PC-3 (cell line): Measurements from ENCODE around the gene FCRLB. TPM values are rescaled to one million over a fixed set of nuclear protein-coding genes. Genes with fewer than 3 reads are reported as not detected.
A peak's percentile ranks its signal among the peaks of the same experiment; 100 is the strongest.

ENCODE experiments used
- ATAC-seq: fragments of 200-7000 bp; cut with Tn5 transposase; 2 replicates; pipeline ENCODE4 v1.9.1; 2020; ENCODE audit warnings: mild to moderate bottlenecking, moderate library complexity
- BruUV-seq: library from RNA; stranded (reverse); fragments of 400-500 nt; replicated peaks from 2 replicates; lab custom pipeline; 2021; lab: Mats Ljungman, UMichigan
- CTCF ChIA-PET: fragments of 300-600 bp; sonication (Branson Sonifier 250); formaldehyde crosslinking; loops from one replicate; lab custom pipeline; 2022; ENCODE audit warnings: antibody characterized with exemption; lab: Charles Lee
- POLR2A ChIA-PET: fragments of 300-600 bp; sonication (Branson Sonifier 250); formaldehyde crosslinking; loops from one replicate; lab custom pipeline; 2022; ENCODE audit warnings: antibody characterized with exemption; ENCODE audit not compliant: unreplicated experiment; lab: Charles Lee
- DNase-seq: peaks from one replicate; pipeline ENCODE4 v3.0.0-alpha.2; 2015
- H2AFZ ChIP-seq: fragments of 300-600 bp; sonication (generic); 2 replicates; pipeline ENCODE4 v1.6.0; 2016; ENCODE audit warnings: antibody characterized with exemption, low read length
- H3F3A ChIP-seq: fragments of 300-600 bp; sonication (generic); one replicate; pipeline ENCODE4 v1.6.0; 2017; ENCODE audit warnings: antibody characterized with exemption, low read length, control low read depth, mild to moderate bottlenecking; ENCODE audit not compliant: unreplicated experiment
- H3K27ac ChIP-seq: fragments of 300-600 bp; sonication (generic); 2 replicates; pipeline ENCODE4 v1.5.1; 2016; ENCODE audit warnings: mild to moderate bottlenecking, low read length
- H3K27me3 ChIP-seq: fragments of 300-600 bp; sonication (generic); 2 replicates; pipeline ENCODE4 v1.6.1; 2016; ENCODE audit warnings: low read length, mixed read lengths
- H3K36me3 ChIP-seq: fragments of 300-600 bp; sonication (generic); 2 replicates; pipeline ENCODE4 v1.6.1; 2016; ENCODE audit warnings: low read depth, mixed run types, low read length, mixed read lengths
- H3K4me1 ChIP-seq: fragments of 300-600 bp; sonication (generic); 2 replicates; pipeline ENCODE4 v1.5.1; 2016; ENCODE audit warnings: low read length; ENCODE audit not compliant: insufficient read depth
- H3K4me2 ChIP-seq: fragments of 300-600 bp; sonication (generic); 2 replicates; pipeline ENCODE4 v1.6.0; 2016; ENCODE audit warnings: low read length
- H3K4me3 ChIP-seq: fragments of 300-600 bp; sonication (generic); 2 replicates; pipeline ENCODE4 v1.5.1; 2016; ENCODE audit warnings: mild to moderate bottlenecking, low read length, mixed read lengths
- H3K79me2 ChIP-seq: fragments of 300-600 bp; sonication (generic); 2 replicates; pipeline ENCODE4 v1.6.1; 2017; ENCODE audit warnings: low read length, mixed read lengths
- H3K9ac ChIP-seq: fragments of 300-600 bp; sonication (generic); 2 replicates; pipeline ENCODE4 v1.6.0; 2016; ENCODE audit warnings: mild to moderate bottlenecking, low read length
- H3K9me2 ChIP-seq: fragments of 300-600 bp; sonication (generic); replicated peaks from 2 replicates; pipeline ENCODE4 v1.6.1; 2016; ENCODE audit warnings: mixed run types, low read length, mixed read lengths
- H3K9me3 ChIP-seq: fragments of 300-600 bp; sonication (generic); 2 replicates; pipeline ENCODE4 v1.6.1; 2016; ENCODE audit warnings: low read length, mixed read lengths
- H4K20me1 ChIP-seq: fragments of 300-600 bp; sonication (generic); 2 replicates; pipeline ENCODE4 v1.6.1; 2016; ENCODE audit warnings: low read length, mixed read lengths
- EZH2 ChIP-seq: fragments of 300-600 bp; sonication (generic); IDR thresholded peaks from one replicate; pipeline ENCODE4 v1.6.1; 2017; ENCODE audit warnings: antibody characterized with exemption, mild to moderate bottlenecking, low read length; ENCODE audit not compliant: unreplicated experiment
- EZH2phosphoT487 ChIP-seq: fragments of 300-600 bp; sonication (generic); IDR thresholded peaks from 2 replicates; pipeline ENCODE4 v1.6.1; 2018; ENCODE audit warnings: mild to moderate bottlenecking, antibody characterized with exemption, low read length, borderline replicate concordance
- intact Hi-C: fragments of 100-400 bp; cut with micrococcal nuclease; formaldehyde crosslinking; loops from 2 replicates; pipeline ENCODE4 v1.9.0; 2023
- total RNA-seq: library from RNA; depleted of rRNA; stranded (reverse); fragments of >200 nt; gene quantifications from 2 replicates; pipeline ENCODE4 v1.2.3, GENCODE V29; 2014
- TF ChIP-seq, protein P1 (sequence below): fragments of 300-600 bp; sonication (generic); conservative IDR thresholded peaks from 2 replicates; pipeline ENCODE4 v1.5.1; 2017; ENCODE audit warnings: antibody characterized with exemption, low read depth, mild to moderate bottlenecking, low read length

Gene FCRLB
- total RNA-seq, 1 experiment from 2014 or later: 12.7 TPM

DNA sequence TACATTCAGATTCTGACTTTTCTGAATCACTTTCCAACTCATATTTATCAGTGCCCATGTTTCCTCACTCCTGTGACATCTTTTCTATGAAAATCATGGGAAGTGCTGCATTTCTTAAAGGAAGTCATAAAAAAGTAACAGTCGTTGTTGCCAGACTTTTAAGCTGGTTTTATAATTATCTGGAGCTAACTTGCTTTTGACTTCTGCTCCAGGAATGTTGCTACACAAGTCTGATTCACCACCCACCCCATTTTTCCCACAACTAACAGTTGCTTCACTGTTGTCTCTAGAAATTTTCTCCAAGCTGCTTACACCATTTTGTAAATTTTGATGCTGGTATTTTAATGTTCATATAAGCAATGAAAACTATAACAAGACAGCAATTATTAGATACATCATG, 12.2 kb downstream of the FCRLB start:
- intact Hi-C loops: no loop called here
- Histone ChIP-seq H3F3A (peaks cover 9% of the 10 kb centered on the region), H3K4me1 (peaks cover 90% of the 10 kb centered on the region), H3K9me2 (no peaks in the 10 kb centered on the region), H3K4me2 (peak overlapping the region; percentile 43), H3K9me3 (no peaks in the 10 kb centered on the region), H3K79me2 (peaks cover 9% of the 10 kb centered on the region), H3K36me3 (no peaks in the 10 kb centered on the region), H3K4me3 (no peak overlapping the region), H4K20me1 (no peaks in the 10 kb centered on the region), H3K9ac (peak overlapping the region; percentile 56), H3K27me3 (no peaks in the 10 kb centered on the region), H3K27ac (peak overlapping the region; percentile 76), H2AFZ (no peak overlapping the region)
- ChIA-PET CTCF (no interaction called here), POLR2A (interaction anchor here (0.6 kb wide), 1 partner anchor 344 kb away, joined by 4 read pairs; no protein-coding TSS in a partner anchor)
- DNase-seq: peak; percentile 96
- TF ChIP-seq, protein P1, sequence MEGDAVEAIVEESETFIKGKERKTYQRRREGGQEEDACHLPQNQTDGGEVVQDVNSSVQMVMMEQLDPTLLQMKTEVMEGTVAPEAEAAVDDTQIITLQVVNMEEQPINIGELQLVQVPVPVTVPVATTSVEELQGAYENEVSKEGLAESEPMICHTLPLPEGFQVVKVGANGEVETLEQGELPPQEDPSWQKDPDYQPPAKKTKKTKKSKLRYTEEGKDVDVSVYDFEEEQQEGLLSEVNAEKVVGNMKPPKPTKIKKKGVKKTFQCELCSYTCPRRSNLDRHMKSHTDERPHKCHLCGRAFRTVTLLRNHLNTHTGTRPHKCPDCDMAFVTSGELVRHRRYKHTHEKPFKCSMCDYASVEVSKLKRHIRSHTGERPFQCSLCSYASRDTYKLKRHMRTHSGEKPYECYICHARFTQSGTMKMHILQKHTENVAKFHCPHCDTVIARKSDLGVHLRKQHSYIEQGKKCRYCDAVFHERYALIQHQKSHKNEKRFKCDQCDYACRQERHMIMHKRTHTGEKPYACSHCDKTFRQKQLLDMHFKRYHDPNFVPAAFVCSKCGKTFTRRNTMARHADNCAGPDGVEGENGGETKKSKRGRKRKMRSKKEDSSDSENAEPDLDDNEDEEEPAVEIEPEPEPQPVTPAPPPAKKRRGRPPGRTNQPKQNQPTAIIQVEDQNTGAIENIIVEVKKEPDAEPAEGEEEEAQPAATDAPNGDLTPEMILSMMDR: no peak
- TF ChIP-seq EZH2 (no peak), EZH2phosphoT487 (no peak)
- BruUV-seq: no TSS peak
- ATAC-seq: peak; percentile 60

DNA sequence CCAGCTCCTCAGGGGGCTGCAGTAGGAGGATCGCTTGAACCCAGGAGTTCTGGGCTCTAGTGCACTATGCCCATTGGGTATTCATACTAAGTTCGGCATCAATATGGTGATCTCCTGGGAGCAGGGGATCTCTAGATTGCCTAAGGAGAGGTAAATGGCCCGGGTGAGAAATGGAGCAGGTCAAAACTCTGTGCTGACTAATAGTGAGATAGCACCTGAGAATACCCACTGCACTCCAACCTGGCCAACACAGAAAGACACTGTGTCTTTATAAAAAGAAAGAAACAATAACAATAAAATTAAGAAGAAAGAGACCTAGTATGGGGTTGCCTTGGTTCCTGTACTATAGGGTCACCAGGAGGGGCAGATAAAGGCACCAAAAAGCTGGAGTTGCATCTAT, 14.5 kb downstream of the FCRLB start:
- ATAC-seq: no peak
- ChIA-PET CTCF (no interaction called here), POLR2A (interaction anchor here (0.5 to 0.6 kb wide), 2 partner anchors 93 to 333 kb away, joined by 3 to 4 read pairs; no protein-coding TSS in a partner anchor)
- peak overlapping the region; percentile 57; the same call in 1 of the 2 replicates for H3K4me3 ChIP-seq
- peak overlapping the region; percentile 92 for H3K27ac ChIP-seq
- no peaks in the 10 kb centered on the region for H3K9me2 ChIP-seq
- DNase-seq: no peak
- H3K9ac ChIP-seq: peak overlapping the region; percentile 70
- peaks cover 70% of the 10 kb centered on the region for H3K4me1 ChIP-seq
- TF ChIP-seq, protein P1: no peak
- no peak for TF ChIP-seq EZH2
- no peak for TF ChIP-seq EZH2phosphoT487
- no peaks in the 10 kb centered on the region for H3K36me3 ChIP-seq
- peak overlapping the region; percentile 81 for H3K4me2 ChIP-seq
- peaks cover 9% of the 10 kb centered on the region for H3F3A ChIP-seq
- H3K79me2 ChIP-seq: peaks cover 9% of the 10 kb centered on the region
- peak overlapping the region; percentile 61 for H2AFZ ChIP-seq
- H4K20me1 ChIP-seq: no peaks in the 10 kb centered on the region
- H3K9me3 ChIP-seq: no peaks in the 10 kb centered on the region
- TSS peak; percentile 64 for BruUV-seq
- no peaks in the 10 kb centered on the region for H3K27me3 ChIP-seq
- intact Hi-C loops: no loop called here

DNA sequence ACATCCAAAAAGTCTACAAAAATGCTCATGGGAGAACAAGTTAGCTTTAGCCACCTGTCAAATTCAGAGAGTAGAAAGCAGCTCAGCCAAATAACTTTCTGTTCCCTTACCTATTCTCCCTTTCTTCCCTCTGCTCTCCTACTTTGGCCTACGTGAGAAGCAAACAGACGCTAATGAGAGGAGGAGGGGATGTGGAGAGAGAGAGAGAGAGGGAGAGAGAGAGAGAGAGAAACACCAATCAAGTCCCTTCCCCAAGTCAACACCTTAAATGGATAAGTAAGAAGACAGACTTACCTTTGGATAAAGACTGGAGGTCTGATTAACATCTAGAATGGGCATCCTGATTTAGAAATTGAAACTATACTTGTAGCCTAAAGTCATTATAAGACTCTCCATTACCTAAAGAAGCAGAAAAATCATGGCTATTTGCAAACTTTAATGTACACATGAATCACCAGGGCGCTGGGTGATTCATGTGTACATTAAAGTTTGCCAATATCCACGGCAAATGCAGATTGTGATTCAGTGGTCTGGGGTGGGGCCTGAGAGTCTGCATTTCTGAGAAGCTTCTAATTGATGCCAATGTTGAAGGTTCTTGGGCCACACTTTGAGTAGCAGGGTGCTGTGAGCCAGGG, 15.1 kb downstream of the FCRLB start:
- peak; percentile 55 for ATAC-seq
- H3K9ac ChIP-seq: peak overlapping the region; percentile 70

More for the DNA sequence above, 15.1 kb downstream of the FCRLB start:
- peak overlapping the region; percentile 92 for H3K27ac ChIP-seq
- BruUV-seq: no TSS peak
- no peaks in the 10 kb centered on the region for H4K20me1 ChIP-seq
- peaks cover 64% of the 10 kb centered on the region for H3K4me1 ChIP-seq
- intact Hi-C loops: no loop called here
- no peaks in the 10 kb centered on the region for H3K27me3 ChIP-seq
- ChIA-PET POLR2A (interaction anchor here (0.5 to 0.6 kb wide), 3 partner anchors 8 to 94 kb away, joined by 3 to 5 read pairs (median 4); partner anchors contain the start of gene DUSP12), CTCF (no interaction called here)
- no peaks in the 10 kb centered on the region for H3K9me3 ChIP-seq
- TF ChIP-seq, protein P1: no peak
- no peak for TF ChIP-seq EZH2
- TF ChIP-seq EZH2phosphoT487: no peak
- H3K36me3 ChIP-seq: no peaks in the 10 kb centered on the region
- peak overlapping the region; percentile 61 for H2AFZ ChIP-seq
- peak overlapping the region; percentile 81 for H3K4me2 ChIP-seq
- H3K9me2 ChIP-seq: no peaks in the 10 kb centered on the region
- peak overlapping the region; percentile 57 for H3K4me3 ChIP-seq
- peaks cover 9% of the 10 kb centered on the region for H3K79me2 ChIP-seq
- peaks cover 9% of the 10 kb centered on the region for H3F3A ChIP-seq
- DNase-seq: peak; percentile 94
